Activated T-cell treated with anti-CD3 and anti-CD28 coated beads for 4 hours (primary cell): ENCODE measurements around the gene HRH4.

Source experiments
- DNase-seq: peaks from one replicate; pipeline ENCODE4 v3.0.0-alpha.2; 2020

HRH4 gene, protein sequence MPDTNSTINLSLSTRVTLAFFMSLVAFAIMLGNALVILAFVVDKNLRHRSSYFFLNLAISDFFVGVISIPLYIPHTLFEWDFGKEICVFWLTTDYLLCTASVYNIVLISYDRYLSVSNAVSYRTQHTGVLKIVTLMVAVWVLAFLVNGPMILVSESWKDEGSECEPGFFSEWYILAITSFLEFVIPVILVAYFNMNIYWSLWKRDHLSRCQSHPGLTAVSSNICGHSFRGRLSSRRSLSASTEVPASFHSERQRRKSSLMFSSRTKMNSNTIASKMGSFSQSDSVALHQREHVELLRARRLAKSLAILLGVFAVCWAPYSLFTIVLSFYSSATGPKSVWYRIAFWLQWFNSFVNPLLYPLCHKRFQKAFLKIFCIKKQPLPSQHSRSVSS

GRCh38 chr18:24460388-24460787 is at the start of gene HRH4:
TSS of gene HRH4 (plus strand) at chr18:24460637. CDS start at chr18:24460729, 92 bp downstream.
- DNase-seq: no peak

DNA sequence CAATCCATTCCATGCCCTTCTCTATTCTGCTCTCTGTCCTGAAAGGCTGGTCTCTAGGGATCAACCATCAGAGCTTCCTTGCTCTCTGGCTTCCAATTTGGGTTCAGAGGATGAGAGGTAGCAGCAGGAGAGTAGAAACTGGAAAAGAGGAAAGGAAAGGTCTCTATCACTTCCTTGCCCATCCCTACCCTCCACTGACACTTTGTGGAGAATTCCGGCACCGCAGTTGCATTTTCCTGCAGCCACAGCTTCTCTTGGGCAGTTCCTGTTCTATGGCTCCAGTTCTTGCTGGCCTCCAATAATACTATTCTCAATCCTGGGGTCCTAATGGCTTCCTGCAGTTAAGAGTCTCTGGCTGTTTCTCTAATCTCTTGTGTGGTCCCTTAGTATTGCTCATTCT is 47.3 kb upstream of the HRH4 start:
- DNase-seq: no peak

- DNase-seq: no peak
Observed at GRCh38 chr18:24414349-24415003, 46.0 kb upstream of the HRH4 start.

GRCh38 chr18:24417480-24417879 is 43.0 kb upstream of the HRH4 start:
- no peak for DNase-seq

DNA sequence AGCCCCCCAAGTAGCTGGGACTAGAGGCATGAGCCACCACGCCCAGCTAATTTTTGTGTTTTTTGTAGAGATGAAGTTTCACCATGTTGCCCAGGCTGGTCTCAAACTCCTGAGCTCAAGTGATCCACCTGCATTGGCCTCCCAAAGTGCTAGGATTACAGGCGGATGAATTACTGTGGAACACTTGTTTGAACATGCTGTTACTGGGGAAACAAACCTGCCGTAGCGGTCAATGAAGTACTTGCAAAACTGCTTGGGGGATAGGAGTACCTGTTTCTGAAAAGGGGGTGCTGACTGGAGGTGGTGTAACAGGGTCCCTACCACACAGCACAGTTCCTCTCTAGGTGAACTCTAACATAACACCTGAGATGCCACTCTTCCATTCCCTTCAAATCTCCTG is 39.9 kb upstream of the HRH4 start:
- DNase-seq: no peak

GRCh38 chr18:24421831-24422230 is 38.6 kb upstream of the HRH4 start:
- DNase-seq: no peak

DNA sequence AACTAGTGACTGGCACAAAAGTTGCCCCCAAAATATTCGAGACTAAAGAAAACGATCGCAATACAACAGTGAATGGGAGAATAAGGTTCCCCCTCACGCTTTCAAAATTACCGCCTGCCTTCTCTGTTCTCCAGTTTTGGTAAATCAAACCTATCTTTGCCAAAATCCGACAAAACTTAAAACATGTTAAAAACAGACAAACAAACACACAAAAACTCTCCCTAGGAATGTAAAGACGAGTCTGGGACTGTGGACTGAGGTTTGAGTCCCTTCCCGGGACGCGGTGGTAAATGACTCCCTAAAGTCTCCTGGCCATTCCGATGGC is 34.4 kb upstream of the HRH4 start:
- DNase-seq: no peak

DNA sequence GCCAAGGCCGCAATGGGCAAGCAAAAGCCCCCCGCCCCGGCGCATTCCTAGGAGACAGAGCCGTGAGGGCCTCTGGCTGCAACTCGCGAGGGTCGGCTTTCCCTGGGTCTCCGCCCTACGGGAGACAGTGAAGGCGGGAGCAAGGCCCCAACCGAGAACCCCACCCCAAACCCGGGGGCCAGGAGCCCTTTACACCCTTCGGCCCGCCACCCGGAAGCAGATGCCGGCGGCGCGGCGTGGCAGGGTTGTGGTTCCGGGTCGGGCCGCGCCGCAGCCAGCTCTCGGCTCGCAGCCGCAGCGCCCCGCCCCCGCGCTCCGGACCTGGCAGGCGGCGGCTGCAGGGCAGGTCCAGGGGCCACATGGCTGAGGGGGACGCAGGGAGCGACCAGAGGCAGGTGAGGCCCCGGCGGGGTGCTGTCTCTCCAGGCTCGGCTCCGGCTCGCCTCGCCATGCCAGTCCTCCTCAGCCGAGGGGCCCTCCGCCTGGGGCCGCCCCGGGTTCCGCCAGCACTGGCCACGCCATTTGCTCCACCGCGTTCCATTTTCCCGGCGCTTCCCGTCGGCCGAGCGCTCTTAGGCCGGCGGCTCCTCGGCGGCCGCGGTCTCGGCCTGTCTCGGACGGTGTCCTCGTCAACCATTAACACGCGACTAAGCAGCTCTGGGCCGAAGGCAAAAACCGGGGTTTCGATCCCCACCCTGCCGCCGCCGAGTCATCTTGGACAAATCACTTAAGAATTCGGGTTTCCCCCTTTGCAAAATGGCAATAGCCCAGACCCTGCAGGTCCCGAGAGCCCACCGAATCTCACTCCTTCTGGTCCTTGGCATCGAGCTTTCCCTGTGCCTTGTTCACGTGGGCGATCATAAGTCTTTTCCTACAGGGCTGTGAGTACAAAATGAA is 33.8 kb upstream of the HRH4 start, which contains the start of gene IMPACT:
TSS of gene IMPACT (plus strand) at position 273 of the 897 bp plus-strand sequence. CDS start at position 360, 87 bp downstream.
- peak; percentile 67 for DNase-seq

DNA sequence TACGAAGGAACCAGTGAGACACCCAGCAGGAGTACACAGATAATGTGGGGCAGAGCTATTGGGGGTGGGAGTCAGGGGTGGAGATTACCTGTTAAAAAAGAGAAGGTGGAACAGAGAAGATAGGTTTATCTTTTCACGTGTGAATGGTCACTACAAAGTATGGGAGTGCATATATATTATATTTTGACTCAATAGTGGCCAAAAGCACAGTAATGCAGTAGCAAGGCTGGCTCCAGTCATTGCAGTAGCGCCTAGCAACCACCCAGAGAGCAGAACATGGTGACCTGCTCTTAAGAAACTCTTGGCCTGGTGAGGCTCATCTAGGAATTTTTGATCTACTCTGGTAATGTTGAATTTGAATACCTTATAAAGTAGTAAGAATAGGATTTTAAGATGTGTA is 33.0 kb upstream of the HRH4 start:
- no peak for DNase-seq

DNA sequence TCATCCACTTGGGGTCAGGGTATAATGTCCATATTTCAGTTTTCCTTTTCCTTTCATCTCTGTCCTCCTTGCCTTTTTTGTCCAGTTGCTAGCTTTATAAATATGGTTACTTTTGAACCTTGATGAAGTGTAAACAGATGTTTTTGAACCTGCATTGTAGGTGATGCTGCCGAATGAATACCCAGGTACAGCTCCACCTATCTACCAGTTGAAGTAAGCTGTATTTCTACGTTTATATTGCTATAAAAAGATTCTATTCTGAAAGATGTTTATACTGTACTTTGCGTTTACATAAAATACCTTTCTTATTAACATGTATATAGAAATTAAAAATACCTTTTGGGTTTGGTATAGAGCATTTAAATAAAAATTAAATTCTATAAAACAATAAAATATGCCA is 31.7 kb upstream of the HRH4 start:
- no peak for DNase-seq

DNA sequence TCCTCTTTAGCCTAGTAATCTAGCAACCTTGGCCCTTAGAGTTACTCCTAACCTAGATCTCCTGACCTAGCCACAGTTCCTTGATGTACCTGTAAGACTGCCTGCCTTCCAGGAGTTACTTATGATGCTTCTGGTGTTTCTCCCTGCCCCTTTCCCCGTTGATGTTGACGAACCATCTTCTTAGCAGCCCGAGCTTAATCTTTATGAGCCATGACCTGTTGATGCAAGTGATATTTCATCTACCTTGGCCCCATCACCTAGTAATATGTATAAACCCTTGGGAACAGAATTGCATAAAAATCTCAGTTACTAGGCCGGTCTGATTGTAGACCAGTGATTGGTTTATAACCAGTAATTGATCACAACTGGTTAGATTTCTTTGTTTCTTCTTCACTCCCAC is 31.2 kb upstream of the HRH4 start:
- no peak for DNase-seq

DNA sequence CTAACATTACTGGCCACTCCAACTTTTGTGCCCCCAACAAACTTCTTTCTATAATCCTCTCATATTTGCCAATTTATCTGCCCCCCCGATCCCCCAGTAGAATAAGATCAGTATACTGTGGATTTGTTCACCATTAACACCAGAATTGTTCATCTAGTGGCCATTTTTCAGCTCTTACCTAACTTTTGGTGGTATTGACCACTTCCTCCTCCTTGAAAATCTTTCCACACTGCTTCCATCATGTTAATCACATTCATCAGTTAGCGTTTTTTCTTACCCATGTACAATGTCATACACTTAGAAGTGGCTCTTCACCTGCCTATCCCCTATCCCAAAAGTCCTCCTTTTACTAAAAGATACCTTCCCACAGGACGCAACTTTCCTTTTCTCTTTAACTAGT is 27.8 kb upstream of the HRH4 start:
- DNase-seq: no peak

DNA sequence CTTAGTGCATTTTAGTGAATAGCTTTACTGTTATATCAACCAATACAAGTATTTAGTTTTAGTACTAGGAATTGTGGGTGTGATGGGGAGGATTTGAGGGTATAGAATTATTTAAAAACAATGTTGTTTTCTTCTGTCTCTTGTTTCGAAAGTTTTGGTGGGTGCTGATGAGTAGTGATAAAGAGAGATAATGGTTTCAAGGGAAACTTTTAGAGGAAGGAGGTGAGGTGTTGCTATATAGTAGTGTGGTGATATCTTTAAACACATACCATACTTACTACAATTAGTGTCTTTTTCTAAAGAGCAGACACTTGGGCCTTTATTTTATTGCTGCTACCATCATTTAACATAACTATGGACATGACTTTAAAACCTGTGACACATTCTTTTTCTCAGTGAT is 23.5 kb upstream of the HRH4 start:
- DNase-seq: no peak

GRCh38 chr18:24443870-24444269 is 16.6 kb upstream of the HRH4 start:
- DNase-seq: no peak

GRCh38 chr18:24446453-24446852 is 14.0 kb upstream of the HRH4 start:
- no peak for DNase-seq

DNA sequence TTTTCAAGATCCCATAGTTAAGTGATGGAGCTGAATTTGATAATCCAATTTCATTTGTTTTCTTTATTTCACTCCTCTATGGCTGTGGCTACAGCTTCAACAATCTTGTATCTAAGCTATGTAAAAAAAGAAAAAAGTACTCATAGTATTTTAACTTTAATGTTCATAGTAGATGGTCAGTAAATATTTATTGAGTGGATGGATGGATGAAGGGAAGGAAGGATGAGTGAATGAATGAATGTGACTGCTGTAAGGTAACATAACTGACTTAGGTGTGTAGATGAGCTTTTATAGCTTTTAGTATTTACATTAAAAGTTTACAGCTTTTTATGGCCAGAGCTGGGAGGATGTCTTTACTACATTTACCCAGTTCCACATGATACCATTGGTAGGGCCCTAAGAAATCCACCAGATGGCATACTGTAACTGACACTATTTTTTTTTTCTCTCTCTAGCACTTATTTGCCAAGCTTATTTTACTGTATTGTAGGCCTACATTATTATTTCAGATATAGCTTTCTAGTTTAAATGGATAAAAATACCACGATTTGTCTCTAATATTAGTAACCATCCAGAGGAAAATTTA is 13.4 kb upstream of the HRH4 start:
- DNase-seq: no peak

GRCh38 chr18:24447961-24448360 is 12.5 kb upstream of the HRH4 start:
- DNase-seq: no peak

- no peak for DNase-seq
Observed at GRCh38 chr18:24456549-24456948, 3.9 kb upstream of the HRH4 start.

- no peak for DNase-seq
Observed at GRCh38 chr18:24459772-24460171, 665 bp upstream of the HRH4 start.

DNA sequence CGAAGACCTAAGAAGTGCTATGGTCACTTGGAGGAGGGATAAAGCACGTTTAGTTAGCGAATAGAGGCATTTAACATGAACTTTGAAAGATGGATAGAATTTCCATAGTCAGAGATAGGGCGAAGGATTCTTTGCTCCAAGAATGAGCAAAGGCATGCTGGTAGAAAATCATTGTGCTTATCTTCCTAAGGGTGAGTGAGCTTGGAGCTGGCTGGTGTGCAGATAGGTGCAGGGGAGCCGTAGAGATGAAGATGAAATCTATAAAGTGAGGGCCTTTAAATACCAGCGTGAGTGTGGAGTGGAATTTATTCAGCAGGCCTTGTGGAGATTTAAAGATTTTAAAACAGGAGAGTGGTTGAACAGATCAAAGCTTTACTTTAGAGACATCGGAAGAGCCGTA is 1.6 kb downstream of the HRH4 start:
- no peak for DNase-seq

DNA sequence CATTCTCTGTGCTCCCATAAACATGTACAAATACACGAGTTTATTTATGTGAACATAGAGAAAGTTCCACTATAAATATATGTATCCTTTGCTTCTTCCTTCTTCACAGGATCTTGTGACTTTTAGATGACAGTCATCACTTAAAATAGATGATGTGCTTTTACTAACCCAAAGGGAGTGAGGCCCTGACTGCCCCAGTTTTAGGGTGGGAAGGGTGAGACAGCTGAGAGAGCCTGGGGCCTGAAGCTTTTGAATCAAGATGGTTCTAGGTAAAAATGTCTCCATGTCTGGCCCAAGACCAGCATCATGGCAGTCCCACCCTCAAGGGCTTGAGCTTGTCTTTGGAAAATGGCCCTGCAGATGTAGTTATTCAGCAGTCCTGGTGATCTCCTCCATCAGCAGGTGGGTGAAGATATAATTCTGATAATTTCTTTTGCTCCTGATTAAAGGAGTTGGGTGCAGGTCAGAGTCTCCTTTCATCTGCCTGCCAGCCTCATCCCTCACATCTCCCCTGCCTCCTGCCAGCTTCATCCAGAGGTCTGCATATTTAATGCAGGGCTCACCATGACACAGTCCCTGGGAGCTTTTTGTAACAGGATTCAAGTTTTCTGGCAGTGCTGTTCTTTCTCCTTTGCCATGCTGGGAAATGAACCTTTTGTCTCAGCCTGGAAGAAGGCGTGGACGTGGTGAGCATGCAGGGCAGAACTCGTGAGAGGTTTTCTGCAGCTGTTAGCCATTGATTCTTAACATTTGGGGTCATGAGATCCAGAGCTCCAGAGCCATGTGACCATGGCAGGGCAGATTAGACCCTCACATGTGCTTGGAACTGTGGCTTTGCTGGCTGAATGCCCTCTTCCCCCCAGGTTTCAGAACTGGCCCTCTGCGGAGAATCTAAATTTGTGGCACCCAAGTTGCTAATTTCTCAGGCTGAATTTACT is 2.7 kb downstream of the HRH4 start:
- no peak for DNase-seq

DNA sequence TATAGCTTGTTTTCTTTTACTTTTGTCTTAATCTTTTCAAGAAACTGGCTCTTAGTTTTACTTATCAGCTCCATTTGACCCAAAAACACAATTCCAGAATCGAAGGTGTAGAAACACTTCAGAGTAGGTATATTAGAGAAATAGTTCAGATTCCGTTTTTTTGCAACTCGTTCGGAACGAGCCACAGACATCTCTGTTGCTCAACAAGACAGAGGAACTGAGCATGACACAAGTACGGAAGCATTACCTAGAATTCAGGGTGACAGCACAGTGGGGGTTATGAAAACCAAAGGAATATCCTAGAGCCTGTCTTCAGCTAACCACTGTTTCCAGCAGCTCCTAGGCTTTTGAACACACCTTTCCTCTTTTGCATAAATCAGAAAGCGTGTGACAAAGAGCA is 5.0 kb downstream of the HRH4 start:
- no peak for DNase-seq
